Subcutaneous adipose tissue (tissue), 4 donors: ENCODE data around the gene TIMM8B. TPM values are rescaled to one million over a fixed set of nuclear protein-coding genes. Genes with fewer than 3 reads are reported as not detected.

Experiments used
- CTCF ChIP-seq: fragments of 450-650 bp; IDR thresholded peaks from one replicate; pipeline ENCODE4 v1.5.1; 2016; ENCODE audit warnings: low read depth, mild to moderate bottlenecking, control low read depth, antibody characterized with exemption, moderate library complexity
- total RNA-seq, 4 donors: library from RNA; depleted of rRNA; stranded (reverse); fragments of >200 nt; gene quantifications; one replicate each; pipeline ENCODE4 v1.1.0, GENCODE V29; 2016

TIMM8B gene
- total RNA-seq, 4 donors from 2014 or later, result 30.9 to 56.6 (median 48.0) TPM

GRCh38 chr11:112100462-112100861 lies 13.9 kb upstream of the TIMM8B start:
- TF ChIP-seq CTCF, result no peak

- no peak for TF ChIP-seq CTCF
Observed at GRCh38 chr11:112097734-112098528, 11.4 kb upstream of the TIMM8B start.

- no peak for TF ChIP-seq CTCF
Observed at GRCh38 chr11:112096194-112096593, 9.6 kb upstream of the TIMM8B start.

- no peak for TF ChIP-seq CTCF
Observed at GRCh38 chr11:112087212-112087611, 656 bp upstream of the TIMM8B start.

GRCh38 chr11:112085822-112086421 lies 634 bp downstream of the TIMM8B start:
- no peak for TF ChIP-seq CTCF

GRCh38 chr11:112082729-112083128 lies 3.8 kb downstream of the TIMM8B start:
- no peak for TF ChIP-seq CTCF

GRCh38 chr11:112073941-112074811 lies 12.4 kb downstream of the TIMM8B start, which contains the start of the genes NKAPD1 and PIH1D2:
TSS of gene NKAPD1 (plus strand) at chr11:112074299. CDS start at chr11:112075575, 1,276 bp downstream.
TSS of gene PIH1D2 (minus strand) at chr11:112074017. CDS start at chr11:112073174, 843 bp downstream.
- no peak for TF ChIP-seq CTCF
